Cardiac muscle cell (in vitro differentiated cells and primary cell): ENCODE measurements around the gene KDM4C. TPM values are rescaled to one million over a fixed set of nuclear protein-coding genes. Genes with fewer than 3 reads are reported as not detected.
"Not testable (repeated sequence)": the region's sequence is repeated elsewhere in the genome, so short reads cannot be mapped to it uniquely, and the experiment has no call there.

ENCODE experiments used
- DNase-seq, 2 donors: peaks; one replicate each; pipeline versions ENCODE4 v3.0.0 to v3.0.0-alpha.2; 2010 to 2017; ENCODE audit warnings: low read depth in 1 of 2, low spot score in 1 of 2
- H3K27ac ChIP-seq: fragments of 200-600 bp; sonication (generic); 2 replicates; pipeline ENCODE4 v1.5.1; 2016
- H3K27me3 ChIP-seq: fragments of 200-600 bp; sonication (generic); 2 replicates; pipeline ENCODE4 v1.6.0; 2016; ENCODE audit warnings: control low read depth
- H3K36me3 ChIP-seq: fragments of 200-600 bp; sonication (generic); 2 replicates; pipeline ENCODE4 v1.5.1; 2016; ENCODE audit warnings: control low read depth
- H3K4me1 ChIP-seq: fragments of 200-600 bp; sonication (generic); 2 replicates; pipeline ENCODE4 v1.8.1; 2017; ENCODE audit warnings: low read depth, mild to moderate bottlenecking, mixed run types
- H3K4me3 ChIP-seq: fragments of 200-600 bp; sonication (generic); 2 replicates; pipeline ENCODE4 v1.5.1; 2016; ENCODE audit warnings: mild to moderate bottlenecking
- H3K9me3 ChIP-seq: fragments of 200-600 bp; sonication (generic); 2 replicates; pipeline ENCODE4 v1.5.1; 2017; ENCODE audit warnings: low read depth, mild to moderate bottlenecking, control low read depth
- CTCF ChIP-seq: IDR thresholded peaks from 2 replicates; pipeline ENCODE4 v1.5.1; 2012; ENCODE audit warnings: low read depth, mild to moderate bottlenecking, low read length
- polyA plus RNA-seq: library from polyadenylated mRNA; unstranded; fragments of >200 nt; fragmentation: Nextera tagmentation; extraction: Ambion mirVana; gene quantifications from 2 replicates; pipeline ENCODE4 v1.2.1, GENCODE V29; 2016
- total RNA-seq: library from RNA; depleted of rRNA; stranded (reverse); fragments of >200 nt; gene quantifications from 2 replicates; pipeline ENCODE4 v1.2.3, GENCODE V29; 2016

KDM4C gene
- total RNA-seq (26.0 and 32.0 TPM in 2 replicates), polyA plus RNA-seq (15.1 and 18.6 TPM in 2 replicates)

DNA sequence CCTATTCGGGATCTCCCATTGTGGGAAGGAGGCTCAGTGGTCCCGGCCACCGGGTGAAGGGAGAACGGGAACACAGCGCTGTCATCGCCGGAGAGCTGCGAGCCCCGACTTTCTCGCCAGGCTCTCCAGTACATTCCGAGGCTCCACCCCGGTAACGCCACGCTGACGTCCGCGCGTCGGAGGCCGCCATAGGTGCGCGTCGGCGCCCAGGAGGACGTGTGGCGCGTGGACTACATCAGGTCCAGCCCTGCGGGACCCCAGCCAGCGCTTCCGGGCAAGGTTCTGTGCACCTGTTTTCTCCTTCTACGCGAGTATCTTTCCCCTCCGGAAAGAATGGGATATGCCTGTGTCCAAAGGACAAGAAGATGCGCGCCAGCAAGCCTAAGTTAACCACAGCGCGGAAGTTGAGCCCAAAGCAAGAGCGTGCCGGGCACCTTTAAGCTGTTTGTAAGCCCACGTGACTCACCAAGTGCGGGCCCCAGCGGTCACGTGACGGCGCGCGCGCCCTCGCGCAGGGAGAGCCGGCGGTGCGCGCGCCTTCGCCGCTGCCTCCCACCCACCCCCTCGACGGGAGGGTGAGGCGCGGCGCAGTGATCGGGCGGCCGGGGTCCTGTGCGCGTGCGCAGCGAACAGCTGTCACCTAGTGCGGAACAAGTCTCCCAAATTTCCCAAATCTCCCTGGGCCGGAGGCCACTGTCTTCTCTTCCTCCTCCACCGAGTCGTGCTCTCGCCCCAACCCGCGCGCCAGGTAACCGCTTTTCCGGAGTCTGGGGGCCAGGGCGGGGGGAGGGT, at the start of gene KDM4C:
Gene KDM4C, plus strand, starts transcription at position 518 of the 792 bp plus-strand sequence. CDS start 35,016 bp downstream, outside the sequence.
- no peak for TF ChIP-seq CTCF
- Histone ChIP-seq H3K4me1 (peaks cover 3% of the 10 kb centered on the region), H3K27me3 (no peaks in the 10 kb centered on the region), H3K4me3 (peak within 1 kb of the TSS; percentile 89), H3K36me3 (no peaks in the 10 kb centered on the region), H3K9me3 (no peaks in the 10 kb centered on the region), H3K27ac (peak within 1 kb of the TSS; percentile 96)
- peak; percentile 97 to 98 for DNase-seq

DNA sequence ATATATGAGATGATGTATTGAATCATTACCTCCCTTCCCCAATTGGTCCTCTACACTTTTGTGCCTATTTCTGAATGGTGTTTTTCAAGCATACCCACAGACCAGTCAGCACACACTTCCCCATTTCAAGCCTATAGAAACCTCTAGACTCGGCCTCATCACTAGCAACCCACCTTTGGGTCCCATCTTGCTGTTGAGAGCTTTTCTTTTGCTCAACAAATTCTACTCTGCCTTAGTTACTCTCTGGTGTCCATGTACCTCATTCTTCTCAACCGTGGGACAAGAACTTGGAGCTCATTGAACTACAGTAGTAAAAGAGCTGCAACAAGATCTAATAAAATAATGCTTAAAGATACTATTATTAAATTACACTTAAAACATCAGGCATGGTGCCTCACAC, 49.0 kb upstream of the KDM4C start:
- TF ChIP-seq CTCF, result no peak
- Histone ChIP-seq H3K27ac (no peak overlapping the region), H3K27me3 (no peaks in the 10 kb centered on the region), H3K36me3 (no peaks in the 10 kb centered on the region), H3K4me3 (no peak overlapping the region), H3K4me1 (no peaks in the 10 kb centered on the region), H3K9me3 (no peaks in the 10 kb centered on the region)
- no peak for DNase-seq

GRCh38 chr9:6711403-6711802, 46.4 kb upstream of the KDM4C start:
- Histone ChIP-seq H3K4me1 (no peaks in the 10 kb centered on the region), H3K4me3 (no peak overlapping the region), H3K27ac (no peak overlapping the region), H3K9me3 (no peaks in the 10 kb centered on the region), H3K36me3 (no peaks in the 10 kb centered on the region), H3K27me3 (no peaks in the 10 kb centered on the region)
- TF ChIP-seq CTCF, result no peak
- peak in 1 of 2 donors; percentile 27 for DNase-seq

- Histone ChIP-seq H3K27ac (no peak overlapping the region), H3K4me3 (no peak overlapping the region), H3K9me3 (no peaks in the 10 kb centered on the region), H3K27me3 (no peaks in the 10 kb centered on the region), H3K4me1 (no peaks in the 10 kb centered on the region), H3K36me3 (no peaks in the 10 kb centered on the region)
- no peak for TF ChIP-seq CTCF
- DNase-seq, result no peak
Observed at GRCh38 chr9:6712041-6712440, 45.7 kb upstream of the KDM4C start.

GRCh38 chr9:6714176-6714575, 43.6 kb upstream of the KDM4C start:
- H3K27ac ChIP-seq, result no peak overlapping the region
- no peak for DNase-seq
- no peaks in the 10 kb centered on the region for H3K9me3 ChIP-seq
- H3K27me3 ChIP-seq, result no peaks in the 10 kb centered on the region
- H3K36me3 ChIP-seq, result no peaks in the 10 kb centered on the region
- no peak overlapping the region for H3K4me3 ChIP-seq
- TF ChIP-seq CTCF, result no peak
- no peaks in the 10 kb centered on the region for H3K4me1 ChIP-seq

GRCh38 chr9:6715153-6715754, 42.5 kb upstream of the KDM4C start:
- not testable (repeated sequence) for H3K4me1 ChIP-seq, H3K4me3 ChIP-seq, H3K36me3 ChIP-seq, DNase-seq, H3K27me3 ChIP-seq, H3K9me3 ChIP-seq, H3K27ac ChIP-seq
